Measurements from ENCODE around the gene MPL.

MPL gene

GRCh38 chr1:43305461-43305860 lies 32.2 kb upstream of the MPL start:
- DNase-seq (ENCODE audit: low read depth in 1 of 2, low spot score in 1 of 2): no peak
- no peak for TF ChIP-seq POLR2AphosphoS5 (IDR thresholded peaks at IDR 0.05; ENCODE audit: low read depth)
- TF ChIP-seq GABPA (IDR thresholded peaks at IDR 0.05; ENCODE audit: low read depth): no peak
- no peak for TF ChIP-seq SPI1 (IDR thresholded peaks at IDR 0.05; ENCODE audit: borderline replicate concordance, low read depth)
- no peak for TF ChIP-seq CTCF (IDR thresholded peaks at IDR 0.05; ENCODE audit: insufficient read depth, low read length)
- no peak for TF ChIP-seq REST (IDR thresholded peaks at IDR 0.05; ENCODE audit: insufficient replicate concordance, low read depth)
- Histone ChIP-seq H3K27ac (replicated peaks) (no peak overlapping the region), H3K4me3 (replicated peaks; ENCODE audit: insufficient read depth, low read length) (no peak overlapping the region), H3K27me3 (ENCODE audit: insufficient read depth, poor library complexity, severe bottlenecking) (no peaks in the 10 kb centered on the region)

GRCh38 chr1:43305926-43306687 lies 31.5 kb upstream of the MPL start:
- TF ChIP-seq SPI1 (IDR thresholded peaks at IDR 0.05; ENCODE audit: borderline replicate concordance, low read depth) (no peak), GABPA (IDR thresholded peaks at IDR 0.05; ENCODE audit: low read depth) (no peak), POLR2AphosphoS5 (IDR thresholded peaks at IDR 0.05; ENCODE audit: low read depth) (no peak), CTCF (IDR thresholded peaks at IDR 0.05; ENCODE audit: insufficient read depth, low read length) (no peak)
- no peak overlapping the region for H3K4me3 ChIP-seq (replicated peaks; ENCODE audit: insufficient read depth, low read length)
- no peaks in the 10 kb centered on the region for H3K27me3 ChIP-seq (ENCODE audit: insufficient read depth, poor library complexity, severe bottlenecking)
- H3K27ac ChIP-seq (replicated peaks): no peak overlapping the region
- no peak for DNase-seq (ENCODE audit: low read depth in 1 of 2, low spot score in 1 of 2)

GRCh38 chr1:43306688-43307457 lies 30.7 kb upstream of the MPL start:
- DNase-seq (ENCODE audit: low read depth in 1 of 2, low spot score in 1 of 2): no peak
- Histone ChIP-seq H3K4me3 (replicated peaks; ENCODE audit: insufficient read depth, low read length) (no peak overlapping the region), H3K27me3 (ENCODE audit: insufficient read depth, poor library complexity, severe bottlenecking) (no peaks in the 10 kb centered on the region), H3K27ac (replicated peaks) (no peak overlapping the region)
- no peak for TF ChIP-seq CTCF (IDR thresholded peaks at IDR 0.05; ENCODE audit: insufficient read depth, low read length)
- TF ChIP-seq SPI1 (IDR thresholded peaks at IDR 0.05; ENCODE audit: borderline replicate concordance, low read depth): no peak
- TF ChIP-seq GABPA (IDR thresholded peaks at IDR 0.05; ENCODE audit: low read depth): no peak
- TF ChIP-seq POLR2AphosphoS5 (IDR thresholded peaks at IDR 0.05; ENCODE audit: low read depth): no peak
- no peak for TF ChIP-seq REST (IDR thresholded peaks at IDR 0.05; ENCODE audit: insufficient replicate concordance, low read depth)

Data from HL-60 (cell line).